ENCODE measurements around the gene ATP8B4.
"Not testable (repeated sequence)": the region's sequence is repeated elsewhere in the genome, so short reads cannot be mapped to it uniquely, and the experiment has no call there.

ATP8B4 gene

DNA sequence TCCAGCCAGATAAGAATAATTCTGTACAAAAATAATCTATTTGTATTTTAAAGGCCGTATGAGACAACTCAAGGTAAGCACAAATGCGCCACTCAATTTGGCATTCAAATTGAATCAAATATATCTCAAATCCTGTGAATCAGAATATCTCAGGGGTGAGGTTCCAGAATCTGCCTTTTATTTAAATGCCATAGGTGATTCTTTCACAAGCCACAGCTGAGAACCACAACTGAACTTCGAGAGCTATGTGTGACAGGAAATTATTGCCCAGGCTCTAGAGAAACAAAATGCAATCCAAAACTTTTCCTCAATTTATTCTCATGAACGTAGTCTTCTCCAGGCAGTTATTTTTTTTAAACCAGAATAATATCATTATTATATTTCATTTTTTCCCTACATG, 11.9 kb downstream of the ATP8B4 start:
- DNase-seq = no peak

DNA sequence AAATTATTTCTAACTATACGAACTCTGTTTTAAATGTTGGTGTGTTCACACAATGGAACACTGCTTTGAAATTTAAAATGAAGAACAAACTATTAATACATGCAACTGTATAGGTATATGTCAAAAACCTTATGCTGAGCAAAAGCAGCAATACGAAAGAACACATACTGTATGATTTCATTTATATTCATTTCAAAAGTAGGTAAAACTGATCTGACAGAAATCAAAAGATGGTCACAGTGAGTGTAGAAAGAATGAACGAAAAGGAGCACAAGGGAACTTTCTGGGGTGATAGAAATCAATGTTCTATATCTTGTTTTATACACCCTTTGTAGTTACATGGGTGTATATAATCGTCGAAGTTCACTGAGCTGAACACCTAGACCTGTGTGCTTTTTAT, 12.6 kb downstream of the ATP8B4 start:
- DNase-seq = no peak

DNA sequence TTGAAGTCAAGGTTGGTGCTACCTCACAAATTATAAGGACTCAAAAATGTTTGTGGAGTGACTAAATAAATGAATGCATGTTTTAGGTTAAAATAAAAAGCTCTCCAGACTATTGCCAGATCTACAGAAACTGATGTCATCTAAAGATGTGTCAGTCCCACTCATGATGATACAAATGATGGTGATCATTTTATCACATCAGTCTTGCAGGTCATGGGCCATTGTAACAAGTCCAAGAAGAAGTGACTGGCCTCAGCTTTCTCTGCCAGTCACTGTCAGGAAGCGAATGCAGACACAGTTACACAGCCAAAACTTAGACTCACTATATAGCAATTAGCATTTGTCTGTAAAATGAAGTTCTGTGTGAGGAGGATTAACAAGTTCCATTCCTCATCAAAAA, 18.5 kb downstream of the ATP8B4 start:
- DNase-seq = no peak

DNA sequence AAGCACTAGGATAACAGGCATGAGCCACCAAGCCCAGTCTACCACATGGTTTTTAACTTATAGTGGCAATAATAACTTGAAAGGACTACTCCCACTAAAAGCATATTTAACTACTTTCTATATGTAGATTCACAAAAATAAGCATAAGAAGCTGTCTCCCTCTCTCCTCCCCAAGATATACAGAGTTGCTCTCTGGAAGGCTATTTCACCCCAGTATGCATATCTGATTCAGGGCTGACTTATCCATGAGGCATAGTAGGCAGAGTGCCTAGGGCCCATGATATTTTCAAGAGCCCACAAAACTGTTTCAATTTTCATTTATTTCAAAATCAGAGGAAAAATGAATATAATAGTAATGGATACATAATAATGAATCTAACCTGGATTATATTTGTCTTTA, 20.5 kb downstream of the ATP8B4 start:
- DNase-seq = no peak

DNA sequence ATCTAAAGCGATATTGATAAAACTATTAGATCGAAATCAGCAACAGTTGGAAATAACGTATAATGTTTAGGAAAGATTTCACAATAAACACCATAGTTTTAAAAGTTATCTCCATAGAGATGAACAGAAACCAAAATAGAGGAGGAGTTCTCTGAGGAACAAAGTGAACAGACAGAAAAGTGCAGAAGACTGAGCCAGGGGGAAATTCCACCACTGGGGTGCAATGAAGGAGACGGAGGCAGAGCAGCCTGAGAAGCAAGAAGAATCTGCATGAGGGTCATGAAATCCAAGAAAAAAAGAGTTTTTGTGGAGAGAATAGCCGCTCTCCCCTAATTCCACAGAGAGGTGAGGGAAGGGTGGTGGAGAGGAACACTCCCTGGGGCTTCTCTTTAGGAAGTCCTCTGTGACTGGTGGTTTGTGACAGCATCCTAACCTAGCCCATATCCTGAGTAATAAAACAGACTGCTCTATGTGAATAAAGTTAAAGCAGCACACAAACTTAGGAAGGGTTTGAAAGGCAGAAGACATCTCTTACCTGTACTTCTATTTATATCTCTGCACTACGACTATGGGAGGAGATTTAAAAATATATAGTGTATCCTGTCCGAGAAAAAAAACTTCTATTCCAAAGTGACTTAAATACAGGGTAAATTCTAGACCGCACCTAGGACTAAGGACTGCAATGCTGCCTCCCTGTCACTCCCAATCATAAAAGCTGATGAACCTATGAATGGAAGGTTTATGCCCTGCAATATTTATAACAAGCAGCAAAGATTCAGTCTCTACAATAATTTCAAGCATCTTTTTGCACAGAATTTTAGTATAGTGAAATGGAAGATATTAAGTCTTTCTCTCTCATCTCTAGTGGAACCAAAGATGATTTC, 22.9 kb downstream of the ATP8B4 start:
- no peak for DNase-seq

DNA sequence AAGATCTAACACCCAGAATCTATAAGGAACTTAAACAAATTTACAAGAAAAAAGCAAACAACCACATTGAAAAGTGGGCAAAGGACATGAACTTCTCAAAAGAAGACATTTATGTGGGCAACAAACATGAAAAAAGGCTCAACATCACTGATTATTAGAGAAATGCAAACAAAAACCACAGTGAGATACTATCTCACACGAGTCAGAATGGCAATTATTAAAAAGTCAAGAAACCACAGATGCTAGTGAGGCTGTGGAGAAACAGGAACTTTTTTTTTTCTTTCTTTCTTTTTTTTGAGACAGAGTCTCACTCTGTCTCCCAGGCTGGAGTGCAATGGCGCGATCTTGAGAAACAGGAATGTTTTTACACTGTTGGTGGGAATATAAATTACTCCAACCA, 29.6 kb downstream of the ATP8B4 start:
- DNase-seq = not testable (repeated sequence)

DNA sequence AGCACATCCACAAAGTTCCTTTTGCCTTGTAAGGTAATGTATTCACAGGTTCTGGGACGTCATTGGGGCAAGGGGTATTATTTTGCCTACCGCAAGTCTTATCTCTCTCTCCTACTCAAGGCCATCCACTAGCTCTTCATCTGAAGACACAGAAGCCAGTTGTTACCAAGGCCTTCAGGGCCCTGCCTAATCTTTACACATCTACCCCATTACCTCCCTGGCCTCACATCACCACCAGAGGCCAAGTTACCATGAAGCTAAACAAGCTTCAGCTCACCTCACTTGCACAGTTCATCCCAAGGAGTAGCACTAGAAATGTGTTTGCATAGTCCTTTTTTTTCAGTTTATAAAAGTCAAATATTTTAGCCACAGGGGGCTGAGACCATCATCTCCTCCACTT, 34.1 kb downstream of the ATP8B4 start:
- DNase-seq = no peak

DNA sequence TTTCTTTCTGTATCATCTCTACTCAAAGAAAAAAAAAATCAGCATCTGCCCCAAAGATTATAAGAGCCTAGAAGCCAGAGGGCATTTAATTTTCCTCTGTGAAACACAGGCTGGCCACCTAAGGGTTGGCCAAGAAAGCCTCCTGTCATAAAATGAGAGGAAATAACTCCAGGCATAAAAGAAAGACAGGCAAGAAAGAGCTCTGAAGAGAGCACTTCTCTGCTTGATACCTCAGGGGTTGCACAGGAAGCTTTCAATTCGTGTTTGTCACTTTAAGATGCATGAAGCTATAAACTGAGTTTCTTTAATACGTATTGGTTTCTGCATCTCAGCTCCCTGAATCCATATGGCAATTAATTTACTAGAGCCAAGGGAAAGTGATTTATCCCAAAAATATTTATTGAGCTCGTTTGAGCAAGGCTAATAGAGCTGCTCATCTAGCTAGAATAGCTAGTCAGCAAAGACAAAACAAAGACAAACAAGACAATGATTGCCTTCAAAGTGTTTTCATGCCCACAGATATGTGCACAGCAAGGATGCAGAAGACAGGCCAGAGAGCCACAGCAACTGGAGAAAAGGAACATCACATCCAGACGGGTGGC, 35.5 kb downstream of the ATP8B4 start:
- no peak for DNase-seq

DNA sequence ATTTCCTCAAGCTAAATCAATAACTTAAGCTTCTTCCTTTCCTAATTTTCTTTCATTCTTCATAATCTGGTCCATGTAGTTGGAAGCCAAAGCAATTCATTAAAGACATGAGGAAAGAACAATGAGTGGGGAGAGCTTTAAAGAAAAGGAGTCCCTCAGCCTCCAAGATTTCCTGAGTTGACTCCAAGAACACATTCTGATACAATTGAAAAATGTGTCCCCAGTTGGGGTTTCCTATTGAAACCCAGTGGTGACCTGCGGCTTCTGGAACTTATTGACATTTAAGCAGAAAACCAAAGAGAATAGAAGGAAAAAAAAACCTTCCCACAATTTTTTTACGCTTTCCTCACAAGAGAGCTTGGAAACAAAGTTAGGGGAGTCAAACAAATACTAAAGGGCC, 37.0 kb downstream of the ATP8B4 start:
- DNase-seq = no peak

DNA sequence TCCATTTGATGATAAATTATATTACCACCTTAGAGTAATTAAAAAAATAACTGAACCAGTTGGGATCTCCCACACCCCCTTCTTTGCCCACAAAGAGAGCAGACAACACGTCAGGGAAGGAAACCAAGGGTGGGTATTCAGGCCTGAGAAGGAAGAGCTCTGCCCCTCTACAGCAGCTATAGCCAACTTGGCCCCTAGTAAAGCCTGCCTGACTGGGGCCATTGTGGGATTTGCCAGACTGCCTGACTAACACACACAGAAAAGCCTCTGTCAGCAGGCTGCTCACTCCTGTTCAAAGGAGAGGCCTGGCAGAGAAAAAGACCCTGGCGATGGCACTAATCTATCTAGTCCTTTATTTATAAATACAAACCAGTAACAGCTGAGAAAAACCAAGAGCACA, 41.4 kb downstream of the ATP8B4 start:
- DNase-seq = no peak

DNA sequence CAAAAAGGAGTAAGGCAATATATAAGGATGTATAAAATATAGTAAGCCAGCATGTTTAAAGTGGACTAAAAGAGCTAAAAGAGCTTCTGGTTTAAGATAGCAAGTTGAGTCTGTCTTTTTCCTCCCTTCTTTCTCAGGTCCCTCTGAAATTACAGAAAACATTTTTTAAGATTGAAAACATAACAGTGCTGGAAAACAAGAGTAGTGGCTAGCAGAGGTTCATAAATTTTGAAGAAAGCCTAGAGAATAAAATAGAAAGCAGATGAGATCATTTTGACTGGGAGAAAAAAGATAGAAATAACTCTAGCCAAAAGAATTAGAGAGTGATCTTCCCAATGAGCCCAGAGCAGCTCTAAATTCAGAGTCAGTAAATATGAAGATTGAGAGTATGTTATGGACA, 41.9 kb downstream of the ATP8B4 start:
- DNase-seq = no peak

DNA sequence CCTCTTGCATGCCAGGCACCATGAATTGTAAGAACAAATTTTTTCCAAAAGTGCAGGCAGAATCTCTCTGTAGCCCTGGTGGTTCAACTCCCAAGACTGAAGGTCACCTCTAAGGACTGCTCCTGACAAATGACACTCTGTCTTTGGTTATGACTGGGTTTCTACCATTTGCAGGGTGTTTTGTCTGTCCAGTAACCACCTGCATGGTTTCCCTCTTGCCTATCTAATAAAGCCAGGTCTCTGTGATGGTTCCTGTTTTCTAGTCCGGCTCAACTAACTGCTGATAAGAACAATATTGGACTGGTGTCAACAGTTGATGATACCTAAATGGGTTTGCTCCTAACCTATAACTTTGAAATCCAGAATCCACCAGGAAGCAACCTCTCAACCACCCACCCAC, 43.7 kb downstream of the ATP8B4 start:
- DNase-seq = no peak

DNA sequence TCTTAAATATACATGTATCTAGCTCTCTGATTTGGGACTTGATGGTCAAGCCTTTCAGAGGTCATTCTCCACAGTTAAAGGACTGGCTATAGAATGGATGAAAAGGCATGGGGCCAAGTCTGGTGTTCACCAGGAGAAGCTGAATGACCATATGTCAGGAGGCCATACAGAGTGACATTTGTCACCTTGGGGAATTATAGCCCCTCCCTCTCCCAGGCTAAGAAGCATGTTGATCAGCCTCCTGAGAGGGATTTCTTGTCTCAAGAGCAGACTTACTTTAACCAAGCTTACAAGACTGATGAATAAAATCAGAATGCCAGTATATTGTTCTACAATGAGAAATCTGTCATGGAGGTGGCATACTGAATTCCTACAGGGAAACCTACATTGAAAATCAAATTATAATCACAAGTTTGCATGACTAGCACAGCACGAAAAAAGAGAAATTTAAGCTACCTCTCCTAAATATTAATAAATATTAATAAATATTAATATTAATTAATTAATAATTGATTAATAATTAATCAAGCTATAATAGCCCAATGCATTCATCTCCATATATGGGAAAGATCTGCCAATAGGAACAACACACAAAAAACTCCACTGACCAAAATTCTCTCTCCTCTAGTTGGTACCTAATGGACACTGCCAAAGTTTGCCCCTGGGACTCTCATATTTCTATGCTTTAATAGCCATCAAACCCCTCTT, 47.3 kb downstream of the ATP8B4 start:
- DNase-seq = no peak

DNA sequence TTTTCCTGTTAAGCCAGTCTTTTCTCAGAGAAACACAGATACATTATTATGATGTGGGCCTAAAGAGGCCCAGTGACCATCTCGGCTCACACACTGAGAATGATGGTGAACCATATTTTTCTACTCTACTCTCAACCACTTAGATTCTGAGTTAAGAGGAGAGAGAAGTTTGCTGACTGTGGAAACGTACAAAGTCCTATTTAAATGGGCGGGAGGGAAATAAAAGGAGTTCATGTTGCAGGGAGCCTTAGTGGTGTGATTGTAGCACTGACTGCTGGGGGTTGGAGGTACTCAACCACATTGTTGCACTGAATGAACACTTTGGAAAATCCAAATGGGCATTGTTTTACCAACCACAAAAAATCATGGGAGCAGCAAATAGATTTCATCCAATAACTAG, 51.0 kb downstream of the ATP8B4 start:
- DNase-seq = no peak

DNA sequence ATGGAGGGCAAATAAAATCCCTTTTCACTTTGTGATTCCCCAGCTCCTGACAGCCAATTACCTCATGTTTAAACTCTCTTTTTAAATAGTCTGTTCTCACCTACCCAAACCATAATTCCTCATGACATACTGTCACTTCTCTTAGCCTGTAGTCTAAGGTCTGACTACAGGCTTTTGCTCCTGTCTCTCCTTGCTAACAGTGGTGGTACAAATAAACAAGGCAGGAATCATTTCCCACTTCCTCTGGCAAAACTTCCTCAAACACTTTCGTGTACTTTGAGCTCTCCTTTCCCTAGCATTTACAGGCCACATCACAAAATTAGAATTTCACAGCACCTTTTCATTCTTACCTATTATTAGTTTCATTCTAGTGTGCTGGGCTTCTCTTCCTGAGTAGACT, 51.8 kb downstream of the ATP8B4 start:
- DNase-seq = no peak

DNA sequence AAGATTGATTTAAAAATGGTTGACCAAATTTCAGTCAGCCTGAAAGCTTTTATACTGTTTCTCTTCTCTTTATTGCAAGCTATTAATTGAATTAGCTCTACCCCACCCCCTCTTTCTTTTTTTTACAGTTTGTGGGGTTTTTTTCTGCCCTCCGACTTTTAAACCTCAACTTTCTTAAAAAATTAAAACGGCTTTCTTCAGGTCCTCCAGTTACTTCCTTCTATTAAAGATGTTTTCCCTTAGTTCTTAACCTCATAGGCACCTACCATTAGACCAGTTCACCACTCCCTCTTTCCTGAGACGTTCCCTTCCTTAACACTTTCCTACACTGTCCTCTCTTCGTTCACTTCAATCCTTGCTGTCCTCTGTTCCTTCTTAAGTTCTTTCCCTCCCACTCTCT, 52.4 kb downstream of the ATP8B4 start:
- no peak for DNase-seq

DNA sequence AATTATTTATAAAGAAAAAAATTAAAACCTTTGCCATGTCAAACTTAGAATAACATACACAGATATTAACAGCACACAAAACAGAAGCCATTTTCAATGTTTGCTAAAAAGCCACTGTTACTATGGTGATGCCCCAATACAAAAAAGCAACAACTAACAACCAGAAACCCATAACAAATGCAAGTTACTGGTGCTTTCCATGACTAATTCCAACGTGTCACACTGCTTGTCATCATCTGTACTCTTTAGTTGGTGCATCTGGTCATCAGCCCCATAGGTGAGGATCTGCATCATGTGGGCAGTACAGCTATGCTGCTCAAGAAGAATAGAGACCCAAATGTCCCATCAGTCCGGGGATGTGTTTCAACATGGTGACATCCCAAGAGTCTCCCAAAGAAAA, 52.8 kb downstream of the ATP8B4 start:
- DNase-seq = peak; percentile 64

DNA sequence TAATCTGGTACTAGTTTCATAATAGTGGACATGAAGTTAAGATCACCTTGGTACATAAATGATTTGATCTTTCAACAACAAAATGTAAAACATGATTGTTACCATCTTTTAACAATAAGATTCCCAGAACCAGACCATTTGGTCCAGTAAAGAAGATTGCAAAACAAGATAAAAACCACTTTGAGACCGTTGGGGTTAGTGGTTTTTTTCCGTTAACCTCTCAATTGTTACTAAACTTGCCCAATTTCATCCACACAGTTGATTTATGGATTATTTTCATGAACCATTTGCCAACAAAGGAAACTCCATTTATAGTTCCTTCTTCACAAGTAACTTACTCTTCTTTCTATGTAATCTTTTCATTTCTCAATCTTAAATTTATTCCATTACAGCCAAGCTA, 53.8 kb downstream of the ATP8B4 start:
- no peak for DNase-seq

DNA sequence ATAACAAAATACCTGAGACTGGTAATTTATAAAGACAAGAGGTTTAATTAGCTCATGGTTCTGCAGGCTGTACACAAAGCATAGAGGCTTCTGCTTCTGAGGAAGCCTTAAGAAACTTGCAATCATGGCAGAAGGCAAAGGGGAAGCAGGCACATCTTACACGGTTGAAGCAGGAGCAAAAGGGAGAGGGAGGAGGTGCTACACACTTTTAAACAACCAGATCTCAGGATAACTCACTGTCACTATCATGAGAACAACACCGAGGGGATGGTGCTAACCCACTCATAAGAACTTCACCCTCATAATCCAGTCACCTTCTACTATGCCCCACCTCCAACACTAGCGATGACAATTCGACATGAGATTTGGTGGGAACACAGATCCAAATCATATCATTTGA, 54.4 kb downstream of the ATP8B4 start:
- DNase-seq = no peak

DNA sequence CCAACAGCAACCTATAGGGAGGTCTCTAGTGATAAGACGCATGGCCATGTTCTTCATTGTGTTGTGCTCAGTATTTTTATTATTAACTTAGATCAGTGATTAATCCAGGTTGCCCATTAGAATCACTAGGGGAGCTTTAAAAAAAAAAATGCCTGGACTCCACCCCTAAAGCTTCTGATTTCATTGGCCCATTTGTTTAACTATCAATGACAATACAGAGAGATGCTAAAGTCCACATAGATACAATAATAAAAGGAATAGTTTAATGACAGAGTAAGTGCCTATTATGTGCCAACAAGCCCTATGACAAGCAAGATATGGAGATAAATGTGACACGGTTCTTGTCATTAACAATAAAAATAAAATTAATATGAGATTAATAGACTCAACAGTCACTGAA, 55.8 kb downstream of the ATP8B4 start:
- DNase-seq = no peak

DNA sequence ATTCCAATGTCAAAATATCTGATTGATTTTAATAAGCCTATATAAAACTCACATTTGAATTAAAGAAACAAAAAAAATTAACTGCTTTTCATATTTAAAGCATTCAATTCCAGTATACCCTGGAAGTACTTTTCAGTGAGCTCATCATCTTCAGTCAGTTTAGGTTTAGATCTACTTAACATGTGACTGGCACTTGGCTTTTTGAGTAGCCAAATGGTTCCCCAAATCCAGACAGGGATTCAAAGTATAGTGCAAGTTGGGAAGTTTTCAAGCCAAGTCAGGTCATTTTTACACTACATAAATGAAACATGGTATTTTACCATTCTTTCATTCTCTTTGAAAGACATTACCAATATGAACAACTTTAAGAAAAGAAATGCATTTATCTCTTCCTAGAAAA, 57.5 kb downstream of the ATP8B4 start:
- no peak for DNase-seq

DNA sequence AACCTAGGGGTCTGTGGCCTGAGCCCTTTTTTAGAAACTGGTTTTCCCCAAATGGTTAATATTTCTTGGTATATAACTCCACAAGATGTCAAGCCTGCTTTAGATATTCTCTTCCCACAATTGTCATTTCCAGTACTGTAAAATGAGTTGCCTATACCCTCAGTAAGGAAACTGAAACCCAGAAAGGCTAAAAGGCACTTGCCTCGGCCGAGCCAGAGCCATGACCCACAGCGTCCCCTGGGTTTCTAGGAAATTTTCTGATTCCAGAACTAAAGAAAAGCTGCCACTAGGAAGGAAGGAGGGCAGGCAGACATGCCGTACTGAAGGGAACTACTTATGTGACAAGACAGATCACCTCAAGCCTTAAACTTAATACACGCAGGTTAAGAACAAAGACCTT, 59.1 kb downstream of the ATP8B4 start:
- DNase-seq = no peak

DNA sequence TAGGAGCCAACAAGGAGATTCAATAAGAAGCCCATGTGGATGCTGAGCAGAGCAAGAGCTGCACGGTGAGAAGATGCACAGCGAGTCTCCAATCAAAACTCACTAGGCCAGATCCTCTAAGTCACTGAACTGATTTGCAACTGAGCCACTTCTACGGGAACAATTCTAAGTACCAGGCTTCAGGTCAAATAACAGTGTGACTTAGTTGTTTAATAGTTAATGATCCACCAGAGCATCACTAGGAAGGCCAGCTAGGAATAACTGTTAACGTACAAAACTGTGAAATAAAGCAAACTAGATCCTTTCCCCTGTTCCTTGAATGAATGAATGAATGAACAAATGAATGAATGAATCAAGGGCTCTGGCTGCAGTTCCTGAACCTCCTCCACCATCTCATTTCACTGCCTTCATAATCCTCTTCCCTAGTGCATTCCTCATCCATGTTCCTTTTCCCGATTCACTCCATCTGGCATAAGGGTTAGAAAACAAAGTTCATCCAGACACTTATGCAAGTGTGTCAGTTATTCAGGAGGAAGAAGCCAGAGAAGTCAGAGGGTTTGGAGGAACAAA, 59.7 kb downstream of the ATP8B4 start:
- no peak for DNase-seq
